ENCODE results near the gene DCDC2B.

GRCh38 chr1:32181065-32181464, 27.8 kb upstream of the DCDC2B start:
- no peak for TF ChIP-seq CTCF (IDR thresholded peaks at IDR 0.05 in 2 of 3, conservative IDR thresholded peaks at IDR 0.05 in 1 of 3; ENCODE audit: borderline replicate concordance in 1 of 3, insufficient read depth in 1 of 3, low read depth in 2 of 3, low read length in 2 of 3)
- TF ChIP-seq ZFX (IDR thresholded peaks at IDR 0.05): no peak
- TF ChIP-seq SIN3A (IDR thresholded peaks at IDR 0.05; ENCODE audit: low read depth): no peak
- TF ChIP-seq POLR2A (IDR thresholded peaks at IDR 0.05; ENCODE audit: borderline replicate concordance, extremely low read depth, insufficient read depth, insufficient read length): no peak

Measured in HCT116 (cell line).